Natural killer cell treated with Interleukin-12 subunit alpha and Interleukin-12 subunit beta and Interleukin-15 and Interleukin-18, amount 100 ng/mL, for 72 hours (primary cell): ENCODE measurements around the gene GNRHR. TPM values are rescaled to one million over a fixed set of nuclear protein-coding genes. Genes with fewer than 3 reads are reported as not detected.
"Not testable (repeated sequence)": the region's sequence is repeated elsewhere in the genome, so short reads cannot be mapped to it uniquely, and the experiment has no call there.

Source experiments
- ATAC-seq, 2 donors: fragments of 150-1000 bp; cut with Tn5 transposase in 1 of 2; sonication (Bioruptor Pico), chemical (Tn5 transposase) in 1 of 2; 2 replicates each; pipeline ENCODE4 v1.10.0; 2021
- DNase-seq: peaks from one replicate; pipeline ENCODE4 v3.0.0; 2022; ENCODE audit warnings: low spot score
- H3K27ac Mint-ChIP-seq, 2 donors: 1 replicate in 1 of 2; 2 replicates in 1 of 2; pipeline ENCODE4 v1.8.0; 2022; ENCODE audit warnings: mixed read lengths in 2 of 2, mild to moderate bottlenecking in 1 of 2, moderate library complexity in 1 of 2
- H3K27me3 Mint-ChIP-seq, 2 donors: 1 replicate in 1 of 2; 2 replicates in 1 of 2; pipeline ENCODE4 v1.8.0; 2022; ENCODE audit warnings: mixed read lengths in 2 of 2
- H3K36me3 Mint-ChIP-seq: one replicate; pipeline ENCODE4 v1.8.0; 2022; ENCODE audit warnings: mixed read lengths
- H3K4me1 Mint-ChIP-seq, 2 donors: 1 replicate in 1 of 2; 2 replicates in 1 of 2; pipeline ENCODE4 v1.8.0; 2022; ENCODE audit warnings: low read depth in 2 of 2, mixed read lengths in 2 of 2, mild to moderate bottlenecking in 1 of 2
- H3K4me3 Mint-ChIP-seq: one replicate; pipeline ENCODE4 v1.8.0; 2022; ENCODE audit warnings: mixed read lengths
- H3K9me3 Mint-ChIP-seq: 2 replicates; pipeline ENCODE4 v1.8.0; 2022; ENCODE audit warnings: mixed read lengths
- total RNA-seq, 2 donors: library from RNA; stranded (reverse); gene quantifications; one replicate each; pipeline ENCODE4 v1.2.3, GENCODE V29; 2022

GNRHR gene, protein sequence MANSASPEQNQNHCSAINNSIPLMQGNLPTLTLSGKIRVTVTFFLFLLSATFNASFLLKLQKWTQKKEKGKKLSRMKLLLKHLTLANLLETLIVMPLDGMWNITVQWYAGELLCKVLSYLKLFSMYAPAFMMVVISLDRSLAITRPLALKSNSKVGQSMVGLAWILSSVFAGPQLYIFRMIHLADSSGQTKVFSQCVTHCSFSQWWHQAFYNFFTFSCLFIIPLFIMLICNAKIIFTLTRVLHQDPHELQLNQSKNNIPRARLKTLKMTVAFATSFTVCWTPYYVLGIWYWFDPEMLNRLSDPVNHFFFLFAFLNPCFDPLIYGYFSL
- not detected for total RNA-seq

DNA sequence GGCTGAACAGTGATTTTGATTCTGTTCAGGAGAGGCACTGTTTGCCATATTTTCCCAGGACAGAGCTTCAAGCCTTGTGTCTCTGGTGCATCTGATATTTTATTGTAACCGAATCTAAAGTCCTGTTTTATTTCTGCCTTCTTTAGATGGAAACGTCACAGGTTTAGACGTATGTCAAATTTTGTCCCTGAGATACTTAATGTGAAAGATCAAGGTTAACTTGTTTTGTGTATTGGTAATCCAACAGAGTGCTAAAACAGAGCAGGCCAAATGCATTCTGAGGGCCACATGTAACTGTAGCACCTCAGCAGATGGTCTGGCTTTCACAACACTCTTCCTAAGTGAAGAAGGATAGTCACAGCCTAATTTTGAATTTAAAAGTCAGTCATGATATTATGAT is at the start of gene GNRHR:
GNRHR (minus strand) TSS at position 101 of the 400 bp plus-strand sequence; CDS start at position 48, 53 bp downstream.
- no peaks in the 10 kb centered on the region for H3K4me1 Mint-ChIP-seq
- H3K36me3 Mint-ChIP-seq: no peaks in the 10 kb centered on the region
- no peaks in the 10 kb centered on the region for H3K9me3 Mint-ChIP-seq
- DNase-seq: no peak
- no peaks in the 10 kb centered on the region for H3K27me3 Mint-ChIP-seq
- H3K27ac Mint-ChIP-seq: no peak within 1 kb of the TSS
- no peak for ATAC-seq
- no peak within 1 kb of the TSS for H3K4me3 Mint-ChIP-seq

DNA sequence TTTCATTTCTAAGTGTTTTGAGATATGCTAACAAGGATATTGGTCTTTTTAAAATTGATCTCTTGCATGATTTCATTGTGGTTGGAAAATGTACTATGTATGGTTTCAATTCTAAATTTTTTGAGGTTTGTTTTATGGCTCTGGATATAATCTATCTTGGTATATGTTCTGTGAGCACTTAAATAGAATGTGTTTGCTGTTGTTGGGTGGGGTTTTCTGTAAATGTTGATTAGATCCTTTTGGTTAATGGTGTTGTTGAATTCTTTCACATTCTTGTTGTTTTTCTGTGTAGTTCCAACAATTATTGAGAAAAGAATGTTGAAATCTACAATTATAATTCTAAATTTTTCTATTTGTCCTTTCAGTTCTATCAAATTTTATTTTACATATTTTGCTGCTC is 42.6 kb upstream of the GNRHR start:
- peaks cover 1% of the 10 kb centered on the region for H3K36me3 Mint-ChIP-seq
- peaks cover under 1% of the 10 kb centered on the region for H3K9me3 Mint-ChIP-seq

DNA sequence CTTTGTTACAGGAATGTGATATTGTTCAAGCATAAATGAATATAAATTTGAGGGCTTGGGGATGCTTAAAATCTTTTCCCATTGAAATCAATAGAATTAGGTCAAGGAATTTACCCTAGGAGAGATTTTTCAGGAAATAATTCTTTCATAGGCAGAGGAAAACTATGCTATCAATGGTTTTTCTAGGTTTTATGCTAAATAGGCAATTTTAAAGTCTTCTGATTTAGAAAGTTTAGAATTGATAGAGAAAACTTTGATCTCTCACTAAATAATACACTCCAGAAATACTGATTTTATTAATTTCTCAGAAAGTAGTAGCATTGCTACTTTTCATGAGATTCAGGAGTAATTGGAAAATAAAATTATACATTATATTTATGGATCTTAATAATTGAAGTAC is 36.5 kb upstream of the GNRHR start:
- peaks cover 6% of the 10 kb centered on the region for H3K36me3 Mint-ChIP-seq
- ATAC-seq (no peak), DNase-seq (no peak)
- no peak overlapping the region for H3K27ac Mint-ChIP-seq
- no peaks in the 10 kb centered on the region for H3K4me1 Mint-ChIP-seq
- no peaks in the 10 kb centered on the region for H3K27me3 Mint-ChIP-seq
- no peak overlapping the region for H3K4me3 Mint-ChIP-seq
- H3K9me3 Mint-ChIP-seq: peaks cover 3% of the 10 kb centered on the region

More for the DNA sequence above, 42.6 kb upstream of the GNRHR start:
- Mint-ChIP-seq H3K27ac (no peak overlapping the region), H3K4me3 (no peak overlapping the region), H3K27me3 (no peaks in the 10 kb centered on the region), H3K4me1 (no peaks in the 10 kb centered on the region)
- no peak for DNase-seq
- no peak for ATAC-seq

DNA sequence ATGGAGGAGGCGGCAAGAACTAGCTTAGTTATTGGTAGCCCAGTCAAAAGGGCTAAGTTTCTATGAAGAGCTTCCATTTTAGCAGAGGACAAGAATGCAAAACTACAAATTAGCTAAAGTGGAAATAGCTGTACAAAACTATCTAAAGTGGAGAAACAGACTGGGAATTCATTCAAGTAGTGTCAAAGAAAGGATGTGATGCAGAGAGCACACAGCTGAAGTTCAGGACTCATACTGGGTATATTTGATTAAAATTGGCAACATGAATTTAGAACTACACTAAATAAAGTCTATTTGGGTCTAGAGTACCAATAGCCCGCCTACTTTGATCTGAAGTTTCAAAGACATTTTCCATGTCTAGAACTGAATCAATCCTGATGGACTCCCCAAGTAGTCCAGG is 33.1 kb upstream of the GNRHR start:
- Mint-ChIP-seq H3K9me3 (peaks cover 3% of the 10 kb centered on the region), H3K36me3 (peaks cover 6% of the 10 kb centered on the region), H3K27ac (no peak overlapping the region), H3K27me3 (no peaks in the 10 kb centered on the region), H3K4me1 (no peaks in the 10 kb centered on the region), H3K4me3 (no peak overlapping the region)
- ATAC-seq: no peak
- no peak for DNase-seq

DNA sequence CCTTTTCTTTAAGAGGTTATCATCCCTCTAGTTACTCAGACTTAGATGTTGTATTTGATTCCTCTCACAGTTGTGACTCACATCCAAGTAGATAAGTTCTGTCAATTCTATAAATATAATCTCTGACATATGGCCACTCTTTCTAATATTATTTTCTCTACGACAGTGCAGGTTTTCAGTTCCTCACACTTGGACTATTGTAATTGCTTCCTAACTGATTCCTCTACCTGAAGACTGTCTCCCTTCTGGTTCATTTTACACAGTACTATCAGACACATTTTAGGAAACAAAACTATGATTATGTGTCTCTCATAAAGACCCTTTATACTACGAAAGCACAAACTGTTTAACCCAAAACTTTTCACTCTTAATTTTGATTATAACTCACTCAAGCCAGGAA is 31.3 kb upstream of the GNRHR start:
- no peaks in the 10 kb centered on the region for H3K36me3 Mint-ChIP-seq
- H3K4me3 Mint-ChIP-seq: no peak overlapping the region
- no peaks in the 10 kb centered on the region for H3K27me3 Mint-ChIP-seq
- no peaks in the 10 kb centered on the region for H3K9me3 Mint-ChIP-seq
- DNase-seq: no peak
- H3K27ac Mint-ChIP-seq: no peak overlapping the region
- no peak for ATAC-seq
- no peaks in the 10 kb centered on the region for H3K4me1 Mint-ChIP-seq

DNA sequence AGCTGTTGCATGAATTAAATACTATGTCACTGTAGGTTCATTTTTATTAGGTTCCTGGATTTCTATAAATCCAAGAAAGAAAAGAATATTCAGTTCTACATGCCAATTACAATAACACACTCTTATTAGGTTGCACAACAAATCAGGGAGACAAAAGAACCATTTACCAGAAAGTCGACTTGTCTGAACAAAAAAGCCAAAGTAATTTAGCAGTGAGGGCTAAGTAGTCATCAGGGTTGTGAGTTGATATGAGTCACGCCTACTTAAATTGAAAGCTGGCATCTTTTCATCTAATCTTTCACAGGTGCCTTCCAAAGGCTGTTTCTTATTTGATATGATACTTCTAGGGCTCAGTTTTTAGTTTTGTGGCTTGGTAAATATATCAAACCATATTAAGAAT is 25.4 kb upstream of the GNRHR start:
- H3K27ac Mint-ChIP-seq: no peak overlapping the region
- H3K4me1 Mint-ChIP-seq: peaks cover 0 to 4% of the 10 kb centered on the region in 2 donors
- H3K36me3 Mint-ChIP-seq: no peaks in the 10 kb centered on the region
- H3K4me3 Mint-ChIP-seq: no peak overlapping the region
- no peaks in the 10 kb centered on the region for H3K9me3 Mint-ChIP-seq
- ATAC-seq (no peak), DNase-seq (no peak)
- no peaks in the 10 kb centered on the region for H3K27me3 Mint-ChIP-seq

DNA sequence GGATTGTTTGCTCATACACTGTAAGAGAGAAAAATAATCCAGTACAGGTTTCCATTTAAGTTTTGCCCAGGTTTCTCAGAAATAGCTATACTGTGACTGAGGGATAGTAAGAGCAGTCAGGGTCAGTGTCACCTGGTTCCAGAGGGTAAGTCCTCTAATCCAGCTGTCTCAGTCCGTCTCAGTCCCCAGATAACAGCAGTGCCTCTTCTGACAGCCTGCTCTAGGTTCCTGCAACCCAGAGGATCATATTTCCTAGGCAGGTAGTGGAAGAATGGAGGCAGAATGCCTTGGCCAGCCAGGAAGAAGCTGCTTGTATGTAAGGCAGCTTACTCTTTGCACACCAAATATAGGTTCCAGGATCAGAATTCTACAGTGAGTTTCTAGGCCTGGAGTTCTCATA is 22.6 kb upstream of the GNRHR start:
- no peak overlapping the region for H3K4me3 Mint-ChIP-seq
- ATAC-seq (no peak), DNase-seq (no peak)
- H3K36me3 Mint-ChIP-seq: no peaks in the 10 kb centered on the region
- peaks cover 0 to 4% of the 10 kb centered on the region in 2 donors for H3K4me1 Mint-ChIP-seq
- H3K27me3 Mint-ChIP-seq: no peaks in the 10 kb centered on the region
- H3K27ac Mint-ChIP-seq: no peak overlapping the region
- no peaks in the 10 kb centered on the region for H3K9me3 Mint-ChIP-seq

DNA sequence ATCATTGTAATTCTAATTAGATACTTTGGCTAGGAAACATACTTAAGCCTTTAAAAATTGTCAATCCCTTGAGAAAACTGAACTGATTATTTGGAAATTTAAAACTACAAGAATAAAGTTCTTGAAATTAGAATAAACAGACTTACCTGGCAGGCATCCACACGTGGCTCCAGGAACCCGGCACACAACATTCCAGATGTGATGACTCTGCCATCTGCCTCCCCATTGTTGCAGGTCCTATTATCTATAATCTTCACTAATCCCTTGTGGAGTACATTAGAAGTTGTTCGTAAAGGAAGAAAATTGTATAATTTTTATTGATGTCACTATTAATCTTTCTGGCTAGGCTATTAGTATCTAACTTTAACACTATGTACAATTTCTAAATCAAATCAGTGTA is 16.2 kb upstream of the GNRHR start:
- no peaks in the 10 kb centered on the region for H3K9me3 Mint-ChIP-seq
- peaks cover 0 to 4% of the 10 kb centered on the region in 2 donors for H3K4me1 Mint-ChIP-seq
- no peaks in the 10 kb centered on the region for H3K36me3 Mint-ChIP-seq
- H3K27me3 Mint-ChIP-seq: no peaks in the 10 kb centered on the region
- no peak overlapping the region for H3K27ac Mint-ChIP-seq
- no peak overlapping the region for H3K4me3 Mint-ChIP-seq
- no peak for DNase-seq
- no peak for ATAC-seq

DNA sequence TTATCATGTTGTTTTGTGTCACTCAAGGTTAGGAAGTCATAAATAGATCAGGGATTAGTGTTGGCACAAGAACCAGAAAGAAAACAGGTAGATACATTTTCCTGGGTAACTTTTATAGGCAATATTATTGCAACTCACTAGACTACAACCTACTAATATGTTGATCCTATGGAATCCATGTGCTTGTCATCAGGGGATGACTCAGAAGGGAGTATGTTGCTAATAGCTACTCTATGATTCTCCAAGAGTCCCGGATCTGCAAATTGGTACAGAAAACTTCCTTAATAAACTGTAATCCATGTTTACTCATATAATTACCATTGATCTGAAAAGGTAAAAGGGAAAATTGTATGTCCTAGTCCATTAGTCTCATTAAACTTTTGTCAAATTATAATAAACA is 11.7 kb upstream of the GNRHR start:
- DNase-seq: no peak
- H3K9me3 Mint-ChIP-seq: no peaks in the 10 kb centered on the region
- peaks cover 3 to 4% of the 10 kb centered on the region in 2 donors for H3K4me1 Mint-ChIP-seq
- no peaks in the 10 kb centered on the region for H3K36me3 Mint-ChIP-seq
- ATAC-seq: no peak
- H3K4me3 Mint-ChIP-seq: no peak overlapping the region
- H3K27me3 Mint-ChIP-seq: no peaks in the 10 kb centered on the region
- H3K27ac Mint-ChIP-seq: no peak overlapping the region

DNA sequence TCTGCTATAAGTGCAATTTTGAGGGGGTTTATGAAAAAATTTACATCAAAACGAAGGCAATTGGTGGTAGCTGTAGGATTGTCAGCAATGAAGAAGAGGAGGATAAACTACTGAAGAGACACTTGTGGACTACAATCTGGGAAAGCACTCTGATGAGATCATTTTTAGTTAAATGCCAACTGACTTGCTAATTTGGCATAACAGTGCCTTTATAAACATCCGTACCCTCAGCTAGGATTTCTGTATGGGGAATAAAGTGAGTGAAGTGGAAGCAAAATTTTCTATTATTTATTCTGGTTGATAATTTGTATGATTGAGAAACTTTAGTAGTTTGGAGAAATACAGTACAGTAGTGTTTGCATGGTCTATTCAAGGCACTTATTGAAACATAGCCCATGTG is 11.2 kb upstream of the GNRHR start:
- no peak overlapping the region for H3K4me3 Mint-ChIP-seq
- DNase-seq (no peak), ATAC-seq (no peak)
- no peaks in the 10 kb centered on the region for H3K27me3 Mint-ChIP-seq
- H3K4me1 Mint-ChIP-seq: peaks cover 3 to 4% of the 10 kb centered on the region in 2 donors
- no peaks in the 10 kb centered on the region for H3K9me3 Mint-ChIP-seq
- no peak overlapping the region for H3K27ac Mint-ChIP-seq
- H3K36me3 Mint-ChIP-seq: no peaks in the 10 kb centered on the region

DNA sequence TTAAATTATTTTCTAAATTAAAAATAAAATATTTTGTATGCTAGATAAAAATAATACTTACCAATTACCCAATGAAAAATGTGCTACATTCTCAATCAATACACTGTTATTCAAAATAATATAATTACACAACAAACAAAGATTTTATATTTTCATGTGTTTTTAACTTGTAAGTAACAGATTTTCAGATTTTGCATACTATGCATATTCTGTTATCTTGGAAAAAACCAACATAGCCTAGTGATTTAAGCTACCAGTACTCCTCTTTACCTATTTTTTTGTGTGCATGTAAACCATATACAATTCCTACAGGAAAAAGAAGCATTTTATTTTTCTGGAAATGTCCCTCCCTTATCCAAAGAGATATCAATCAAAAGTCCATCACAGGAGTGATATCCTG is 10.0 kb upstream of the GNRHR start:
- H3K4me3 Mint-ChIP-seq: no peak overlapping the region
- ATAC-seq (no peak), DNase-seq (no peak)
- H3K36me3 Mint-ChIP-seq: no peaks in the 10 kb centered on the region
- no peak overlapping the region for H3K27ac Mint-ChIP-seq
- no peaks in the 10 kb centered on the region for H3K9me3 Mint-ChIP-seq
- peaks cover 3 to 4% of the 10 kb centered on the region in 2 donors for H3K4me1 Mint-ChIP-seq
- no peaks in the 10 kb centered on the region for H3K27me3 Mint-ChIP-seq

DNA sequence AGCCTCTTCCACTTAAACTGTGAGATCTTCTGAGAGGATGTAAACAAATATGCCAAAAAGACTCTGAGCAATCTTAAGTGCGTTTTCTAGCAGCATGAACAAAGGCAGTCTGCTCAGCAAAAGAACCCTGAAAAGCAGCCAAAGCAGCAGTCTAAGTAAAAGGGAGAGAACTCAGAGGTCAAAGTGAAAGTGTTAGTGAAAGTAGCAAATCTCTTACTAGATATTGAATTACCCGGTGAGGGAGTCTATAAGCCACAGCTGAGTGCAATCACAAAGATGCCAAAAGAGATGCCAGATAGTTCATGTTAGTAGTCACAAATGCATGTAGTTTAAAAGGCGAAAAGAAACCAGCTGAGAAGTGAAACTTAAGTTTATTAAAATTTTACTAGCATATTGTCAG is 7.9 kb upstream of the GNRHR start:
- ATAC-seq (peak; percentile 46 to 76), DNase-seq (no peak)
- H3K27ac Mint-ChIP-seq: no peak overlapping the region
- H3K36me3 Mint-ChIP-seq: no peaks in the 10 kb centered on the region
- no peaks in the 10 kb centered on the region for H3K27me3 Mint-ChIP-seq
- no peaks in the 10 kb centered on the region for H3K9me3 Mint-ChIP-seq
- H3K4me1 Mint-ChIP-seq: peaks cover 3 to 4% of the 10 kb centered on the region in 2 donors
- H3K4me3 Mint-ChIP-seq: no peak overlapping the region

DNA sequence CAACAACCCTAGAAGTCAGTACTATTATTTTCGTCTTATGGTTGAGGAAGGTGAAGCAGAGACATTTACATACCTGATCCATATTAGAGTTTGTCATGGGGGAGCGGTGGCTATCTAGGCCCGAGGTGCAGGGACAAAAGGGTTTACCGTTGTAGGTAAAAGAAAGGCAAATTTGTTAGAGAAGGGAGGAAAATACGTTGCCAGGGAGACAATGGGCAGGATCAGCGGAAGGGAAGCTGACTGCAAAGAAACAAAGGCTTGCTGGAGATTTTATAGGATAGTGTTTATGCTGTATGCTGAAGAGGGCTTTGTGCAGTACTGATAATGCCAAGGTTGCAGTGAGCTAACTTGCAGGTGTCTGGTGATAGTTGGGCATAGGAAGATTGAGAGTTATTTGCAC is 2.8 kb upstream of the GNRHR start:
- H3K27me3 Mint-ChIP-seq, H3K4me1 Mint-ChIP-seq, ATAC-seq, DNase-seq, H3K4me3 Mint-ChIP-seq, H3K36me3 Mint-ChIP-seq, H3K9me3 Mint-ChIP-seq, H3K27ac Mint-ChIP-seq: not testable (repeated sequence)

DNA sequence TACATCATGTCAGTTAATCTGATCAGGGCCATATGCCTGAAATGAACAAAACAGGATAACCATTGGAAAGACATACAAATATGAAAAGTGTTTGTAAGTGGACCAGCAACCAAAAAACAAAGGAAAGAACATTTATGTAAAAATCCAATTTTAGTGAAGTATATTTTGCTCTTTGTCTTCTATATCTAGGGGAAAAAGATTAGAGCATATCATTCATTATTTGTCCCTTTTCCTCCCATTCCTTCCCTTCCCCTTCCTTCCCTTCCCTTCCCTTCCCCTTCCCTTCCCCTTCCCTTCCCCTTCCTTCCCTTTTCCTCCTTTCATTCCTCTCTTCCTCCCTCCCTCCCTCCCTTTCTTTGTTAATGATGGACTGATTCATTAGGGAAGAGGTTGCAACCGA is 1.8 kb upstream of the GNRHR start:
- Mint-ChIP-seq H3K4me3 (no peak overlapping the region), H3K36me3 (no peaks in the 10 kb centered on the region), H3K9me3 (no peaks in the 10 kb centered on the region), H3K27me3 (no peaks in the 10 kb centered on the region), H3K4me1 (no peaks in the 10 kb centered on the region), H3K27ac (no peak overlapping the region)
- DNase-seq (no peak), ATAC-seq (no peak)

DNA sequence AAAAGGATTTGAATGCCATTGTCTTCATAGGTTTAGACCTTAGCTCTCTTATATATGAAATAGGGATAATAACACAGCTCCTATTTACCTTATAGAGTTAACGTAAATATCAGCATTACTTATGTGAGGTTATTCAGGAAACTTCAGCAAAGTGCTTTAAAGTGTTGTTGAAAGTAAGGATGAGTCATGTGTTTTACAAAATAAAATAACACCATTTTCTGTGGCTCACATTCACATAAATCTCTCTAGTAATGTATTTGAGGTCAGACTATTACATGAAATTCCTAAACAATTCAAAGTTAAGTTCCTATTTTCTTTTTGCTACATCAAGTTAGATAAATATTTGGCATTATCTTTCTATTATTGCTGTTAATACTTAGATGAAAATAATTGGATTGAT is 2.9 kb downstream of the GNRHR start:
- H3K4me3 Mint-ChIP-seq: no peak overlapping the region
- no peaks in the 10 kb centered on the region for H3K9me3 Mint-ChIP-seq
- ATAC-seq: no peak
- H3K4me1 Mint-ChIP-seq: peaks cover 0 to 3% of the 10 kb centered on the region in 2 donors
- H3K27me3 Mint-ChIP-seq: no peaks in the 10 kb centered on the region
- H3K36me3 Mint-ChIP-seq: no peaks in the 10 kb centered on the region
- no peak overlapping the region for H3K27ac Mint-ChIP-seq
- DNase-seq: no peak
